ENCODE measurements around the gene NDUFS3.

The NDUFS3 gene

GRCh38 chr11:47578524-47579494 is at the start of gene NDUFS3, which contains the start of gene KBTBD4 (continued):
- TF ChIP-seq ZNF521 (tag by site-specific recombination; IDR thresholded peaks at IDR 0.05) (no peak), AEBP2 (tag by site-specific recombination; IDR thresholded peaks at IDR 0.05; ENCODE audit: borderline replicate concordance) (peak; percentile 71; the same call in 1 of the 2 replicates), ZNF274 (IDR thresholded peaks at IDR 0.05; ENCODE audit: low read length) (no peak), ZNF274 (tag by site-specific recombination; IDR thresholded peaks at IDR 0.05; ENCODE audit: borderline replicate concordance) (no peak), SETDB1 (IDR thresholded peaks at IDR 0.05; ENCODE audit: insufficient read length, low read length) (no peak), ZNF610 (tag by site-specific recombination; IDR thresholded peaks at IDR 0.05; ENCODE audit: borderline replicate concordance) (peak; percentile 75; the same call in 1 of the 2 replicates), ZNF350 (tag by site-specific recombination; IDR thresholded peaks at IDR 0.05) (no peak), PRDM4 (tag by site-specific recombination; IDR thresholded peaks at IDR 0.05) (peak; percentile 70), KLF9 (tag by site-specific recombination; IDR thresholded peaks at IDR 0.05; ENCODE audit: low read depth) (peak; percentile 93), ZNF174 (tag by site-specific recombination; IDR thresholded peaks at IDR 0.05) (no peak), ZNF692 (tag by site-specific recombination; IDR thresholded peaks at IDR 0.05) (peak; percentile 93), PATZ1 (tag by site-specific recombination; IDR thresholded peaks at IDR 0.05) (peak; percentile 90; the same call in 1 of the 2 replicates), ZNF677 (tag by site-specific recombination; IDR thresholded peaks at IDR 0.05) (no peak), ZNF830 (tag by site-specific recombination; IDR thresholded peaks at IDR 0.05; ENCODE audit: low read depth) (no peak), KLF8 (tag by site-specific recombination; IDR thresholded peaks at IDR 0.05) (peak; percentile 99), SP3 (tag by site-specific recombination; IDR thresholded peaks at IDR 0.05) (peak; percentile 93), ZNF549 (tag by site-specific recombination; IDR thresholded peaks at IDR 0.05) (no peak), ZNF513 (tag by site-specific recombination; IDR thresholded peaks at IDR 0.05) (no peak; the same call in 1 of the 2 replicates), ZNF354C (tag by site-specific recombination; IDR thresholded peaks at IDR 0.05; ENCODE audit: borderline replicate concordance, low read depth) (no peak), ZNF2 (tag by site-specific recombination; IDR thresholded peaks at IDR 0.05) (peak; percentile 99), ZBTB49 (tag by site-specific recombination; IDR thresholded peaks at IDR 0.05; ENCODE audit: low read depth) (no peak), SP7 (tag by site-specific recombination; IDR thresholded peaks at IDR 0.05) (peak; percentile 97), ZNF623 (tag by site-specific recombination; IDR thresholded peaks at IDR 0.05) (peak; percentile 39; the same call in 1 of the 2 replicates), ZNF561 (tag by site-specific recombination; IDR thresholded peaks at IDR 0.05; ENCODE audit: borderline replicate concordance) (peak; percentile 25; the same call in 1 of the 2 replicates), ZBTB21 (tag by site-specific recombination; IDR thresholded peaks at IDR 0.05) (peak; percentile 86), WT1 (tag by site-specific recombination; IDR thresholded peaks at IDR 0.05) (peak; percentile 82), MYNN (tag by site-specific recombination; IDR thresholded peaks at IDR 0.05; ENCODE audit: borderline replicate concordance) (peak; percentile 99)

All from HEK293 (cell line).